K562 (cell line): ENCODE measurements around the gene LNX2. TPM values are rescaled to one million over a fixed set of nuclear protein-coding genes. Genes with fewer than 3 reads are reported as not detected.

ENCODE experiments used
- ATAC-seq: fragments of 200-7000 bp; cut with Tn5 transposase; 3 replicates; pipeline ENCODE4 v1.9.1; 2020; ENCODE audit warnings: moderate library complexity
- BruUV-seq: library from RNA; stranded (reverse); fragments of 400-500 nt; replicated peaks from 2 replicates; lab custom pipeline; 2021; lab: Mats Ljungman, UMichigan
- CTCF ChIA-PET: fragments of 300-600 bp; formaldehyde crosslinking; extraction: SDS; loops from one replicate; lab custom pipeline; 2021; ENCODE audit warnings: low intra/inter-chr PET ratio; lab: Yijun Ruan, JAX
- POLR2A ChIA-PET: fragments of 300-600, 350-650 bp; sonication (Branson Sonifier 250); formaldehyde crosslinking; extraction: SDS; loops from one replicate; lab custom pipeline; 2021; ENCODE audit warnings: antibody characterized with exemption, inconsistent platforms; lab: Yijun Ruan, JAX
- DNase-seq, 4 experiments: peaks; one replicate each; pipeline versions ENCODE4 v3.0.0 to v3.0.0-alpha.2; 2011 to 2018; ENCODE audit warnings: low spot score in 3 of 4, mixed read lengths in 3 of 4; ENCODE audit errors: extremely low read depth in 1 of 4
- FAIRE-seq: peaks from 2 replicates; lab custom pipeline; 2011; peaks lifted over from hg19 to GRCh38; lab: Jason Lieb, UNC
- H2AFZ ChIP-seq: 2 replicates; pipeline ENCODE4 v1.6.0; 2011; ENCODE audit warnings: low read depth, low read length, control low read depth, inconsistent platforms
- H3K27ac ChIP-seq: fragments of 200-600 bp; 3 replicates; pipeline ENCODE4 v1.8.0; 2011; ENCODE audit warnings: low read depth, mild to moderate bottlenecking, control low read depth, inconsistent platforms, low read length, moderate library complexity, mixed read lengths; ENCODE audit errors: extremely low read depth
- H3K27me3 ChIP-seq, 2 experiments: fragments of 300-600 bp in 1 of 2; 2 replicates in 1 of 2; 3 replicates in 1 of 2; pipeline versions ENCODE4 v1.6.0 to v1.8.0; 2011; ENCODE audit warnings: inconsistent platforms in 2 of 2, low read length in 2 of 2, mild to moderate bottlenecking in 1 of 2, mixed read lengths in 1 of 2, moderate library complexity in 1 of 2; ENCODE audit not compliant: control insufficient read depth in 2 of 2, insufficient read depth in 2 of 2
- H3K36me3 ChIP-seq: fragments of 300-600 bp; 3 replicates; pipeline ENCODE4 v1.8.0; 2011; ENCODE audit warnings: mild to moderate bottlenecking, low read length, inconsistent platforms; ENCODE audit not compliant: control insufficient read depth, insufficient read depth
- H3K4me1 ChIP-seq, 2 experiments: fragments of 200-600 bp in 1 of 2; replicated peaks in 1 of 2; 2 replicates in 1 of 2; 3 replicates in 1 of 2; pipeline versions ENCODE4 v1.5.1 to v1.8.0; 2011; ENCODE audit warnings: inconsistent platforms in 2 of 2, low read length in 2 of 2, mild to moderate bottlenecking in 1 of 2, mixed read lengths in 1 of 2, moderate library complexity in 1 of 2; ENCODE audit not compliant: control insufficient read depth in 2 of 2, insufficient read depth in 2 of 2
- H3K4me2 ChIP-seq: 2 replicates; pipeline ENCODE4 v1.6.1; 2011; ENCODE audit warnings: low read length, control low read depth, inconsistent platforms, mixed read lengths; ENCODE audit not compliant: insufficient read depth
- H3K4me3 ChIP-seq: fragments of 200-600 bp; sonication (generic), shearing (Covaris generic); 2 replicates; pipeline ENCODE4 v1.5.1; 2016; ENCODE audit warnings: control low read depth, inconsistent platforms
- H3K79me2 ChIP-seq: fragments of 200-600 bp; 3 replicates; pipeline ENCODE4 v1.8.0; 2011; ENCODE audit warnings: low read length, inconsistent platforms; ENCODE audit not compliant: control insufficient read depth, insufficient read depth
- H3K9ac ChIP-seq, 2 experiments: 2 replicates each; pipeline versions ENCODE4 v1.6.0 to v1.6.1; 2011; ENCODE audit warnings: low read depth in 2 of 2, low read length in 2 of 2, control low read depth in 1 of 2, inconsistent platforms in 1 of 2, mild to moderate bottlenecking in 1 of 2, mixed read lengths in 1 of 2; ENCODE audit not compliant: insufficient read depth in 1 of 2
- H3K9me1 ChIP-seq: one replicate; pipeline ENCODE4 v1.6.0; 2011; ENCODE audit warnings: inconsistent platforms, mild to moderate bottlenecking, low read length, moderate library complexity; ENCODE audit not compliant: control insufficient read depth, insufficient read depth
- H3K9me3 ChIP-seq: replicated peaks from 2 replicates; pipeline ENCODE4 v1.5.1; 2011; ENCODE audit warnings: low read depth, low read length, inconsistent platforms; ENCODE audit not compliant: control insufficient read depth, insufficient read depth
- H4K20me1 ChIP-seq: replicated peaks from 2 replicates; pipeline ENCODE4 v1.6.1; 2011; ENCODE audit warnings: low read length, inconsistent platforms, mixed read lengths; ENCODE audit not compliant: control insufficient read depth, insufficient read depth
- CC2D1A ChIP-seq: fragments of 450-650 bp; IDR thresholded peaks from 2 replicates; pipeline ENCODE4 v1.6.1; 2017; ENCODE audit warnings: mild to moderate bottlenecking
- FOSL1 ChIP-seq: fragments of 200-800 bp; sonication (Bioruptor generic); conservative IDR thresholded peaks from 2 replicates; pipeline ENCODE4 v1.6.1; 2016; ENCODE audit warnings: missing genetic modification characterization, missing compliant biosample characterization
- HDAC6 ChIP-seq: IDR thresholded peaks from 2 replicates; pipeline ENCODE4 v1.6.1; 2012; ENCODE audit warnings: low read depth, mild to moderate bottlenecking, control low read depth, inconsistent platforms, low read length, moderate library complexity
- IRF2 ChIP-seq: sonication (generic); formaldehyde crosslinking; IDR thresholded peaks from 2 replicates; pipeline ENCODE4 v1.8.1; 2022; ENCODE audit warnings: mild to moderate bottlenecking, missing genetic modification reagents
- NFIC ChIP-seq: fragments of 450-650 bp; IDR thresholded peaks from 2 replicates; pipeline ENCODE4 v1.6.1; 2017; ENCODE audit warnings: mild to moderate bottlenecking, inconsistent platforms
- RBFOX2 ChIP-seq: fragments of 200-400 bp; formaldehyde crosslinking; IDR thresholded peaks from 2 replicates; pipeline ENCODE4 v1.6.1; 2017; ENCODE audit warnings: low read depth, mild to moderate bottlenecking, low read length, moderate library complexity
- SMARCC2 ChIP-seq: fragments of 450-650 bp; IDR thresholded peaks from 2 replicates; pipeline ENCODE4 v1.6.1; 2017; ENCODE audit warnings: antibody characterized with exemption, moderate library complexity, mild to moderate bottlenecking, low read depth
- ZNF23 ChIP-seq: fragments of 250-450 bp; sonication (Bioruptor Pico); IDR thresholded peaks from 2 replicates; pipeline ENCODE4 v1.4.0; 2020; ENCODE audit warnings: mild to moderate bottlenecking
- ZNF347 ChIP-seq: fragments of 450-650 bp; formaldehyde crosslinking; IDR thresholded peaks from 2 replicates; pipeline ENCODE4 v1.4.0; 2020; ENCODE audit warnings: low read depth, mild to moderate bottlenecking, moderate library complexity
- ZNF384 ChIP-seq: IDR thresholded peaks from 2 replicates; pipeline ENCODE4 v1.6.1; 2012; ENCODE audit warnings: low read depth, low read length, improper control_type of control experiment
- WGBS: fragments of 100-300 bp; shearing (Covaris generic); methylation state at CpG from one replicate; pipeline ENCODE4 v1.1.6; 2016; ENCODE audit warnings: low coverage, mixed read lengths; ENCODE audit not compliant: insufficient coverage; ENCODE audit errors: missing lambda C conversion rate; 5-methylcytosine and 5-hydroxymethylcytosine counted together
- in situ Hi-C: fragments of 300-500 bp; cut with MboI; formaldehyde crosslinking; loops from 4 replicates; pipeline ENCODE4 v1.15.0; 2018; ENCODE audit warnings: inconsistent platforms, mixed read lengths
- intact Hi-C: fragments of 100-400 bp; cut with micrococcal nuclease; formaldehyde crosslinking; loops from 2 replicates; pipeline ENCODE4 v1.14.2; 2022
- polyA plus RNA-seq, 8 experiments: library from polyadenylated mRNA; depleted of rRNA in 4 of 8; stranded (reverse) in 5 of 8; unstranded in 3 of 8; fragments of >200 nt; fragmentation: Nextera tagmentation in 2 of 8; fragmentation: Illumina TruSeq in 1 of 8; extraction: Ambion mirVana in 2 of 8; extraction: Trizol in 1 of 8; gene quantifications; 2 replicates each; pipeline versions ENCODE4 v1.2.1 to v1.2.3, GENCODE V29; 2011 to 2014; ENCODE audit warnings: inconsistent platforms in 1 of 8, missing spikeins in 1 of 8
- total RNA-seq, 7 experiments: library from RNA; depleted of rRNA in 6 of 7; stranded (reverse); fragments of >200 nt in 6 of 7; fragmentation: Illumina TruSeq in 2 of 7; extraction: Trizol in 2 of 7; gene quantifications; 2 replicates each; pipeline versions ENCODE4 v1.2.1 to v1.2.3, GENCODE V29; 2011 to 2021; ENCODE audit warnings: low replicate concordance in 1 of 7
- TF ChIP-seq, protein P1 (sequence below), 2 experiments: IDR thresholded peaks; 2 replicates each; pipeline ENCODE4 v1.6.1; 2012; ENCODE audit warnings: improper control_type of control experiment in 2 of 2, low read depth in 2 of 2, low read length in 2 of 2, borderline replicate concordance in 1 of 2
- TF ChIP-seq, protein P2 (sequence below): fragments of 250-450 bp; sonication (Bioruptor Pico); IDR thresholded peaks from 2 replicates; pipeline ENCODE4 v1.4.0; 2020
- TF ChIP-seq, protein P3 (sequence below): fragments of 250-450 bp; sonication (Bioruptor Pico); IDR thresholded peaks from 2 replicates; pipeline ENCODE4 v1.5.0; 2022; ENCODE audit warnings: mild to moderate bottlenecking

Gene LNX2
- total and polyA plus RNA-seq, 9 of the 15 experiments (the other 6 are each of a cell fraction or from before 2014, with no cell fraction given), result 1.5 to 5.5 (median 4.0) TPM

DNA sequence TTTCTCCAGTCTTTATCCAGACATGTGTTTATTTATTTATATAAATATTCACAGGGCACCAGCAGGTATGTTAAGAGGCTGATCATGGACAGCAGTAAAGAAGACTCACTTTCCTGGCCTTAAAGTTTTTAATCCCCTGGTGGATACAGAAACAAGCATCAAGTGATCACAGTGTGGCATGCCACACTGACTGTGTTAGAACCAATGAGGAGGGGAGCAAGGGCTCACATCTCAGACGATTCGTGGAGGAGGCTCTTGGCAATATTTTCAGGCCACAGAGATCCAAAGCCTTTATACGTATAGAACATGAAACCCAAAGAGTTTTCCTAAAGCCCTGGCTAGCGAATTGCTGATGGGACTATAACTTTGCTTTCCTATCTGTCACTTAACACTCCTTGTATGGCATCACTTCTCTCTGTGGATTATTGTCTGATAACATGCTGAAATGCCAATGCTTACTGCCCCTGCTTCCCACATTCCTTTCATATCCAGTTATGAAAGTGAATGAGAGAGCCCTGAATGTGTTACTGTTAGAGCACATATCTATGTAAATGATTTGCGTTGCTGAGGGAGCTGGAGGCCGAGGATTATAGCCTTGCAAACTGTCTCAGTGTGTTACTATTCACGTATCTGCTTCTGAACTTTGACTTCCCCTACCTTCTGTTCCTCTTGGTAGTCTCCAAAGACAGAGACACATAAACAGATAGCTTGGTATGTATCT lies 39.0 kb upstream of the LNX2 start:
- Histone ChIP-seq H2AFZ (no peak overlapping the region), H3K4me2 (no peak overlapping the region), H4K20me1 (no peaks in the 10 kb centered on the region; the same call in 1 of the 2 replicates), H3K9ac (no peak overlapping the region), H3K9me1 (no peaks in the 10 kb centered on the region), H3K4me3 (no peak overlapping the region), H3K27me3 (no peaks in the 10 kb centered on the region), H3K79me2 (no peaks in the 10 kb centered on the region), H3K4me1 (no peaks in the 10 kb centered on the region; a peak in 1 of 5 replicates), H3K27ac (no peak overlapping the region), H3K9me3 (no peaks in the 10 kb centered on the region), H3K36me3 (no peaks in the 10 kb centered on the region)
- BruUV-seq, result no TSS peak
- ChIA-PET CTCF (no interaction called here), POLR2A (no interaction called here)
- no peak for DNase-seq
- intact Hi-C loops (no loop called here), in situ Hi-C loops (no loop called here)
- ATAC-seq, result no peak
- FAIRE-seq, result no peak
- WGBS, result 87% methylated on average over 7 of the region's 7 CpGs
- TF ChIP-seq SMARCC2, result no peak
- no peak for TF ChIP-seq RBFOX2
- TF ChIP-seq, protein P1, sequence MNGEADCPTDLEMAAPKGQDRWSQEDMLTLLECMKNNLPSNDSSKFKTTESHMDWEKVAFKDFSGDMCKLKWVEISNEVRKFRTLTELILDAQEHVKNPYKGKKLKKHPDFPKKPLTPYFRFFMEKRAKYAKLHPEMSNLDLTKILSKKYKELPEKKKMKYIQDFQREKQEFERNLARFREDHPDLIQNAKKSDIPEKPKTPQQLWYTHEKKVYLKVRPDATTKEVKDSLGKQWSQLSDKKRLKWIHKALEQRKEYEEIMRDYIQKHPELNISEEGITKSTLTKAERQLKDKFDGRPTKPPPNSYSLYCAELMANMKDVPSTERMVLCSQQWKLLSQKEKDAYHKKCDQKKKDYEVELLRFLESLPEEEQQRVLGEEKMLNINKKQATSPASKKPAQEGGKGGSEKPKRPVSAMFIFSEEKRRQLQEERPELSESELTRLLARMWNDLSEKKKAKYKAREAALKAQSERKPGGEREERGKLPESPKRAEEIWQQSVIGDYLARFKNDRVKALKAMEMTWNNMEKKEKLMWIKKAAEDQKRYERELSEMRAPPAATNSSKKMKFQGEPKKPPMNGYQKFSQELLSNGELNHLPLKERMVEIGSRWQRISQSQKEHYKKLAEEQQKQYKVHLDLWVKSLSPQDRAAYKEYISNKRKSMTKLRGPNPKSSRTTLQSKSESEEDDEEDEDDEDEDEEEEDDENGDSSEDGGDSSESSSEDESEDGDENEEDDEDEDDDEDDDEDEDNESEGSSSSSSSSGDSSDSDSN (IDR thresholded peaks at IDR 0.05; ENCODE audit: borderline replicate concordance in 1 of 2, low read depth in 2 of 2, low read length in 2 of 2), result no peak
- no peak for TF ChIP-seq FOSL1
- no peak for TF ChIP-seq NFIC
- TF ChIP-seq, protein P2, sequence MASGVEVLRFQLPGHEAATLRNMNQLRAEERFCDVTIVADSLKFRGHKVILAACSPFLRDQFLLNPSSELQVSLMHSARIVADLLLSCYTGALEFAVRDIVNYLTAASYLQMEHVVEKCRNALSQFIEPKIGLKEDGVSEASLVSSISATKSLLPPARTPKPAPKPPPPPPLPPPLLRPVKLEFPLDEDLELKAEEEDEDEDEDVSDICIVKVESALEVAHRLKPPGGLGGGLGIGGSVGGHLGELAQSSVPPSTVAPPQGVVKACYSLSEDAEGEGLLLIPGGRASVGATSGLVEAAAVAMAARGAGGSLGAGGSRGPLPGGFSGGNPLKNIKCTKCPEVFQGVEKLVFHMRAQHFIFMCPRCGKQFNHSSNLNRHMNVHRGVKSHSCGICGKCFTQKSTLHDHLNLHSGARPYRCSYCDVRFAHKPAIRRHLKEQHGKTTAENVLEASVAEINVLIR (CRISPR knock-in tag), result no peak
- TF ChIP-seq, protein P3, sequence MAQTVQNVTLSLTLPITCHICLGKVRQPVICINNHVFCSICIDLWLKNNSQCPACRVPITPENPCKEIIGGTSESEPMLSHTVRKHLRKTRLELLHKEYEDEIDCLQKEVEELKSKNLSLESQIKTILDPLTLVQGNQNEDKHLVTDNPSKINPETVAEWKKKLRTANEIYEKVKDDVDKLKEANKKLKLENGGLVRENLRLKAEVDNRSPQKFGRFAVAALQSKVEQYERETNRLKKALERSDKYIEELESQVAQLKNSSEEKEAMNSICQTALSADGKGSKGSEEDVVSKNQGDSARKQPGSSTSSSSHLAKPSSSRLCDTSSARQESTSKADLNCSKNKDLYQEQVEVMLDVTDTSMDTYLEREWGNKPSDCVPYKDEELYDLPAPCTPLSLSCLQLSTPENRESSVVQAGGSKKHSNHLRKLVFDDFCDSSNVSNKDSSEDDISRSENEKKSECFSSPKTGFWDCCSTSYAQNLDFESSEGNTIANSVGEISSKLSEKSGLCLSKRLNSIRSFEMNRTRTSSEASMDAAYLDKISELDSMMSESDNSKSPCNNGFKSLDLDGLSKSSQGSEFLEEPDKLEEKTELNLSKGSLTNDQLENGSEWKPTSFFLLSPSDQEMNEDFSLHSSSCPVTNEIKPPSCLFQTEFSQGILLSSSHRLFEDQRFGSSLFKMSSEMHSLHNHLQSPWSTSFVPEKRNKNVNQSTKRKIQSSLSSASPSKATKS (CRISPR knock-in tag), result no peak
- no peak for TF ChIP-seq ZNF23 (CRISPR knock-in tag)
- TF ChIP-seq ZNF347, result no peak
- no peak for TF ChIP-seq CC2D1A
- no peak for TF ChIP-seq IRF2
- no peak for TF ChIP-seq HDAC6
- TF ChIP-seq ZNF384, result no peak
